Heart left ventricle (tissue), 16 donors: ENCODE data around the gene CDH13. TPM values are rescaled to one million over a fixed set of nuclear protein-coding genes. Genes with fewer than 3 reads are reported as not detected.

Source experiments
- ATAC-seq, 4 donors: fragments of 200-7000 bp; cut with Tn5 transposase; one replicate each; pipeline ENCODE4 v1.9.1; 2020 to 2022; ENCODE audit warnings: moderate library complexity in 4 of 4, mild to moderate bottlenecking in 3 of 4, moderate number of reproducible peaks in 1 of 4
- DNase-seq, 5 donors: peaks; one replicate each; pipeline ENCODE4 v3.0.0-alpha.2; 2020
- H3K27ac ChIP-seq, 12 donors: fragments of 200-600 bp; sonication (generic) in 4 of 12; one replicate each; pipeline versions ENCODE4 v1.5.0 to v1.8.0; 2016 to 2022; ENCODE audit warnings: mild to moderate bottlenecking in 2 of 12
- H3K27me3 ChIP-seq, 9 donors: fragments of 200-600 bp; sonication (generic) in 2 of 9; one replicate each; pipeline versions ENCODE4 v1.5.1 to v1.8.0; 2016 to 2022; ENCODE audit warnings: mild to moderate bottlenecking in 3 of 9
- H3K36me3 ChIP-seq, 9 donors: fragments of 200-600 bp; sonication (generic) in 2 of 9; one replicate each; pipeline versions ENCODE4 v1.5.0 to v1.8.0; 2018 to 2022; ENCODE audit warnings: mild to moderate bottlenecking in 2 of 9
- H3K4me1 ChIP-seq, 12 donors: fragments of 200-600 bp; sonication (generic) in 4 of 12; one replicate each; pipeline versions ENCODE4 v1.5.0 to v1.8.0; 2016 to 2022; ENCODE audit warnings: mild to moderate bottlenecking in 3 of 12
- H3K4me3 ChIP-seq, 12 donors: fragments of 200-600 bp; sonication (generic) in 4 of 12; one replicate each; pipeline versions ENCODE4 v1.5.0 to v1.8.0; 2017 to 2022; ENCODE audit warnings: mild to moderate bottlenecking in 9 of 12, moderate library complexity in 4 of 12
- H3K9me3 ChIP-seq, 12 donors: fragments of 200-600 bp; sonication (generic) in 4 of 12; one replicate each; pipeline versions ENCODE4 v1.5.0 to v1.8.0; 2016 to 2022; ENCODE audit warnings: mild to moderate bottlenecking in 1 of 12
- POLR2A ChIP-seq, 2 donors: fragments of 450-650 bp; IDR thresholded peaks; one replicate each; pipeline ENCODE4 v1.6.1; 2017; ENCODE audit warnings: antibody characterized with exemption in 2 of 2, mild to moderate bottlenecking in 2 of 2, moderate library complexity in 2 of 2
- WGBS, 4 donors: extraction: QIAGEN DNeasy Blood & Tissue Kit in 2 of 4; methylation state at CpG; one replicate each; pipeline versions ENCODE4 v1.1.5 to v1.1.7; 2013 to 2018; 5-methylcytosine and 5-hydroxymethylcytosine counted together
- intact Hi-C, 10 donors: fragments of 100-400 bp; cut with DNase I; formaldehyde crosslinking; loops; one replicate each; pipeline versions ENCODE4 v1.11.1 to v1.14.2; 2022
- polyA plus RNA-seq, 2 donors: library from polyadenylated mRNA; stranded (reverse); fragments of 200-250 nt; gene quantifications; one replicate each; pipeline ENCODE4 v1.2.3, GENCODE V29; 2013
- total RNA-seq, 9 donors: library from RNA; depleted of rRNA in 2 of 9; stranded (reverse); fragments of >200 nt in 2 of 9; fragmentation: NEBNext Ultra II Directional in 3 of 9; extraction: Animal tissue kit (Norgen Biotek cat#: 25700) in 3 of 9; gene quantifications; one replicate each; pipeline versions ENCODE4 v1.1.0 to v1.2.4, GENCODE V29; 2016 to 2023
- TF ChIP-seq, protein P1 (sequence below), 12 donors: fragments of 200-600 bp; sonication (generic) in 4 of 12; IDR thresholded peaks; one replicate each; pipeline versions ENCODE4 v1.5.0 to v1.8.0; 2018 to 2022; ENCODE audit warnings: antibody characterized with exemption in 12 of 12, mild to moderate bottlenecking in 5 of 12
- donor health status: ischemic (EF 13 %, LVEDD 7.1; RV severe dilation, severe dysfunction).
- donor health status: healthy with polysubstance abuse.
- donor health status: DM: no; HTN: yes; CAD: no.
- donor health status: DM: no; HTN: no; CAD: no.
- donor health status: ischemic (EF 25% LVEDD 6.9; RV normal size, moderate dysfunction).
- donor health status: ischemic (EF 25% LVEDD 5.7; RV mildly dilated, moderate dysfunction).
- donor health status: healthy.
- donor health status: DM: yes; HTN: yes; CAD: no.
- donor health status: ischemic (EF 35%, LVEDD 5.7; RV mildly dilated, moderate dysfunction).
- donor health status: nonischemic (EF 11% LVEDD 7.7; RV severe dilation, severe dysfunction).
- donor health status: DM: yes; HTN: yes; CAD: no.
- donor health status: PGD.
- donor health status: ischemic (EF 29% LVEDD 5.4; RV normal size, mild dysfunction).
- donor health status: nonischemic (EF 23%, LVEDD 6.1; RV moderate dilation, normal function).

The CDH13 gene
- total and polyA plus RNA-seq, 11 donors = 15.0 to 172 (median 137) TPM

GRCh38 chr16:82750068-82750467 lies 123.3 kb downstream of the CDH13 start:
- WGBS, 4 donors = 42 to 67% (median 57%) methylated on average over 3 of the region's 3 CpGs
- intact Hi-C loops = loop anchor here in 3 of 10 donors (10.0 kb wide), 3 partner anchors 465 to 695 kb away; no protein-coding TSS in a partner anchor
- Histone ChIP-seq H3K27me3 (no peaks in the 10 kb centered on the region), H3K9me3 (no peaks in the 10 kb centered on the region), H3K27ac (peak overlapping the region in 3 of 12 donors; percentile 9 to 17 (median 12)), H3K4me1 (peaks cover 0 to 55% (median 17%) of the 10 kb centered on the region in 12 donors), H3K4me3 (no peak overlapping the region), H3K36me3 (no peaks in the 10 kb centered on the region)
- TF ChIP-seq, protein P1, sequence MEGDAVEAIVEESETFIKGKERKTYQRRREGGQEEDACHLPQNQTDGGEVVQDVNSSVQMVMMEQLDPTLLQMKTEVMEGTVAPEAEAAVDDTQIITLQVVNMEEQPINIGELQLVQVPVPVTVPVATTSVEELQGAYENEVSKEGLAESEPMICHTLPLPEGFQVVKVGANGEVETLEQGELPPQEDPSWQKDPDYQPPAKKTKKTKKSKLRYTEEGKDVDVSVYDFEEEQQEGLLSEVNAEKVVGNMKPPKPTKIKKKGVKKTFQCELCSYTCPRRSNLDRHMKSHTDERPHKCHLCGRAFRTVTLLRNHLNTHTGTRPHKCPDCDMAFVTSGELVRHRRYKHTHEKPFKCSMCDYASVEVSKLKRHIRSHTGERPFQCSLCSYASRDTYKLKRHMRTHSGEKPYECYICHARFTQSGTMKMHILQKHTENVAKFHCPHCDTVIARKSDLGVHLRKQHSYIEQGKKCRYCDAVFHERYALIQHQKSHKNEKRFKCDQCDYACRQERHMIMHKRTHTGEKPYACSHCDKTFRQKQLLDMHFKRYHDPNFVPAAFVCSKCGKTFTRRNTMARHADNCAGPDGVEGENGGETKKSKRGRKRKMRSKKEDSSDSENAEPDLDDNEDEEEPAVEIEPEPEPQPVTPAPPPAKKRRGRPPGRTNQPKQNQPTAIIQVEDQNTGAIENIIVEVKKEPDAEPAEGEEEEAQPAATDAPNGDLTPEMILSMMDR (IDR thresholded peaks at IDR 0.05) = no peak
- no peak for TF ChIP-seq POLR2A (IDR thresholded peaks at IDR 0.05)
- no peak for DNase-seq
- peak in 1 of 4 donors; percentile 29 for ATAC-seq

DNA sequence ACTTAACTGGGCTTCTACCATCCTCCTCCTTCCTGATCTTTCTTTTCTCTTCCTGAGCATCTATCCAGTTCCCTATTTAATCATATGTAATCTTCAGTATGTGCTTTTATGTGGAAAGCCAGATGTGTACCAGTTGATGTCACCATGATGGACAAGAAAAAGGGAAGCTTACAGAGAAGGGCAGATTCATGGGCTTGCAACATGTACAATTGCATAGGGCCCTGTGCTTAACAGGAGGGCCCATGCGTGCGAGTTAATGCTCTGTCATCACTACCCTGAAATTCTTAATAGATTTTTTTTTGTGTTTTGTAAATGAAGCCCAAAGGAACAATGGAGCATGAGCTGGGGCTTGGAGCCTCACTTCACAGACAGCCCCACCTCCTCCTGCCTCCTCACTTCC lies 124.3 kb downstream of the CDH13 start:
- intact Hi-C loops = loop anchor here in 3 of 10 donors (10.0 kb wide), 3 partner anchors 464 to 694 kb away; no protein-coding TSS in a partner anchor
- Histone ChIP-seq H3K9me3 (no peaks in the 10 kb centered on the region), H3K4me1 (peaks cover 0 to 63% (median 25%) of the 10 kb centered on the region in 12 donors), H3K4me3 (no peak overlapping the region), H3K27me3 (no peaks in the 10 kb centered on the region), H3K36me3 (no peaks in the 10 kb centered on the region), H3K27ac (no peak overlapping the region)
- DNase-seq (no peak), ATAC-seq (no peak)
- TF ChIP-seq POLR2A (IDR thresholded peaks at IDR 0.05) = no peak
- TF ChIP-seq, protein P1 (IDR thresholded peaks at IDR 0.05) = no peak
- WGBS, 4 donors = 85 to 97% (median 92%) methylated on average over 2 of the region's 2 CpGs

DNA sequence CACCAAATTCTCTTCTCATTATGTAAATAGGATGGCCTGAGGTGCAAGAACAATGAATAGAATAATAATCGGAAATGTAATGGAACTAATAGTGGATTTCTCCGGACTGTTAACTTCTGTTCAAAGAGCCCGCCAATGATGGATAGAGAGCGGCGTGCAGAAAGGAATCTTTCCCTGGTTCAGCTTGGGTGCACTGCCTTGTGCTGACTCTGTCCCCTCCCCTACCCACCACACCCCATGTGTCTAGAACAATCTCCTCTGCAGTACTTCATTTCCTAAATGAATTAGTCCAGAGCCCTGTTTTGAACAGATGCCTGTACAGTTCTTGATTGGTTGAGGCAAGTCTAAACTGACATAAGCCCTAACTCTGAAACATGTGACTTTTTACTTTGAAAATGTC lies 125.4 kb downstream of the CDH13 start:
- Histone ChIP-seq H3K4me1 (peaks cover 0 to 71% (median 34%) of the 10 kb centered on the region in 12 donors), H3K27ac (no peak overlapping the region), H3K27me3 (no peaks in the 10 kb centered on the region), H3K9me3 (no peaks in the 10 kb centered on the region), H3K36me3 (no peaks in the 10 kb centered on the region), H3K4me3 (no peak overlapping the region)
- no peak for DNase-seq
- TF ChIP-seq, protein P1 (IDR thresholded peaks at IDR 0.05) = no peak
- WGBS, 4 donors = 85 to 95% (median 90%) methylated on average over 5 of the region's 5 CpGs
- no peak for ATAC-seq
- intact Hi-C loops = loop anchor here in 3 of 10 donors (10.0 kb wide), 3 partner anchors 463 to 693 kb away; no protein-coding TSS in a partner anchor

DNA sequence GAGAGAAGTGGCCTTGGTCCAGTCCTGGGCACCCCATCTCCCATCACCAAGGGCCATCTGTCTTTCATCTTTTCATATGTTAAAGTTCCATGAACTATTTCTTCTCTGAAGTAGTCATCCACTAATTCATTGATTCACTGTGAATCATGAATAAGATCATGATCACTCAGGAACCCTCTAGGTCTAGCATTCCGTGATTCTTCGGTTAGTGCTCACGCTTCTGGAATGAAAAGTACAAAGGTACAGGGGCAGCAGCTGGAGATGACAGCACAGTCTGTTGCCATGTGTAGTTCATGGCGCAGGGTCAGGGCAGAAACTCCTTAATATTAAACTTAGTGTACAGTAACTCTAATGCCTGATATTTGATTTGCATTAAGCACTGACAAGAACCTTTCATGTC lies 127.1 kb downstream of the CDH13 start:
- WGBS, 4 donors = 96 to 97% (median 97%) methylated on average over 4 of the region's 4 CpGs
- Histone ChIP-seq H3K27ac (no peak overlapping the region), H3K36me3 (no peaks in the 10 kb centered on the region), H3K4me3 (no peak overlapping the region), H3K4me1 (peaks cover 0 to 56% (median 24%) of the 10 kb centered on the region in 12 donors), H3K9me3 (no peaks in the 10 kb centered on the region), H3K27me3 (no peaks in the 10 kb centered on the region)
- DNase-seq (no peak), ATAC-seq (no peak)
- no peak for TF ChIP-seq POLR2A (IDR thresholded peaks at IDR 0.05)
- TF ChIP-seq, protein P1 (IDR thresholded peaks at IDR 0.05) = no peak
- intact Hi-C loops = loop anchor here in 3 of 10 donors (10.0 kb wide), 3 partner anchors 461 to 691 kb away; no protein-coding TSS in a partner anchor
